ENCODE results near the gene LILRB1.
"Not testable (repeated sequence)": the region's sequence is repeated elsewhere in the genome, so short reads cannot be mapped to it uniquely, and the experiment has no call there.

The LILRB1 gene

GRCh38 chr19:54624934-54625730 is 5.2 kb upstream of the LILRB1 start:
- DNase-seq (ENCODE audit: low read depth in 2 of 2), result not testable (repeated sequence)

- DNase-seq (ENCODE audit: low read depth in 2 of 2), result no peak
These were observed 3.5 kb upstream of the LILRB1 start for GRCh38 chr19:54626757-54627156.

GRCh38 chr19:54627912-54628311 is 2.4 kb upstream of the LILRB1 start:
- DNase-seq (ENCODE audit: low read depth in 2 of 2), result not testable (repeated sequence)

GRCh38 chr19:54630782-54631181 is 498 bp downstream of the LILRB1 start:
- DNase-seq (ENCODE audit: low read depth in 2 of 2), result no peak

- DNase-seq (ENCODE audit: low read depth in 2 of 2), result not testable (repeated sequence)
These were observed 1.4 kb downstream of the LILRB1 start for GRCh38 chr19:54631489-54632337.

- not testable (repeated sequence) for DNase-seq (ENCODE audit: low read depth in 2 of 2)
These were observed 2.2 kb downstream of the LILRB1 start for GRCh38 chr19:54632517-54632916.

- no peak for DNase-seq (ENCODE audit: low read depth in 2 of 2)
These were observed 3.1 kb downstream of the LILRB1 start for GRCh38 chr19:54633401-54633800.

GRCh38 chr19:54636081-54636480 is 5.8 kb downstream of the LILRB1 start:
- not testable (repeated sequence) for DNase-seq (ENCODE audit: low read depth in 2 of 2)

- no peak for DNase-seq (ENCODE audit: low read depth in 2 of 2)
These were observed 8.4 kb downstream of the LILRB1 start for GRCh38 chr19:54638683-54639082.

- DNase-seq (ENCODE audit: low read depth in 2 of 2), result not testable (repeated sequence)
These were observed 12.7 kb downstream of the LILRB1 start for GRCh38 chr19:54642953-54643352.

- not testable (repeated sequence) for DNase-seq (ENCODE audit: low read depth in 2 of 2)
These were observed 13.3 kb downstream of the LILRB1 start for GRCh38 chr19:54643583-54643982.

- DNase-seq (ENCODE audit: low read depth in 2 of 2), result no peak
These were observed 13.8 kb downstream of the LILRB1 start for GRCh38 chr19:54644056-54644455.

- no peak for DNase-seq (ENCODE audit: low read depth in 2 of 2)
These were observed 16.1 kb downstream of the LILRB1 start for GRCh38 chr19:54646331-54646841.

GRCh38 chr19:54648129-54648528 is 17.8 kb downstream of the LILRB1 start:
- no peak for DNase-seq (ENCODE audit: low read depth in 2 of 2)

- no peak for DNase-seq (ENCODE audit: low read depth in 2 of 2)
These were observed 19.9 kb downstream of the LILRB1 start for GRCh38 chr19:54650108-54650655.

GRCh38 chr19:54653181-54653809 is 23.0 kb downstream of the LILRB1 start:
- no peak for DNase-seq (ENCODE audit: low read depth in 2 of 2)

- DNase-seq (ENCODE audit: low read depth in 2 of 2), result no peak
These were observed 24.4 kb downstream of the LILRB1 start for GRCh38 chr19:54654447-54655321.

- DNase-seq (ENCODE audit: low read depth in 2 of 2), result no peak
These were observed 29.0 kb downstream of the LILRB1 start for GRCh38 chr19:54659300-54659699.

GRCh38 chr19:54660306-54660705 is 30.0 kb downstream of the LILRB1 start:
- DNase-seq (ENCODE audit: low read depth in 2 of 2), result no peak

- no peak for DNase-seq (ENCODE audit: low read depth in 2 of 2)
These were observed 30.7 kb downstream of the LILRB1 start for GRCh38 chr19:54660964-54661363.
